NCI-H1048 (cell line): ENCODE data around the gene ANKRD45.
"Not testable (repeated sequence)": the region's sequence is repeated elsewhere in the genome, so short reads cannot be mapped to it uniquely, and the experiment has no call there.

Experiments used
- DNase-seq: peaks from one replicate; lab custom pipeline; 2025; lab: John Stamatoyannopoulos, UW

ANKRD45 gene

DNA sequence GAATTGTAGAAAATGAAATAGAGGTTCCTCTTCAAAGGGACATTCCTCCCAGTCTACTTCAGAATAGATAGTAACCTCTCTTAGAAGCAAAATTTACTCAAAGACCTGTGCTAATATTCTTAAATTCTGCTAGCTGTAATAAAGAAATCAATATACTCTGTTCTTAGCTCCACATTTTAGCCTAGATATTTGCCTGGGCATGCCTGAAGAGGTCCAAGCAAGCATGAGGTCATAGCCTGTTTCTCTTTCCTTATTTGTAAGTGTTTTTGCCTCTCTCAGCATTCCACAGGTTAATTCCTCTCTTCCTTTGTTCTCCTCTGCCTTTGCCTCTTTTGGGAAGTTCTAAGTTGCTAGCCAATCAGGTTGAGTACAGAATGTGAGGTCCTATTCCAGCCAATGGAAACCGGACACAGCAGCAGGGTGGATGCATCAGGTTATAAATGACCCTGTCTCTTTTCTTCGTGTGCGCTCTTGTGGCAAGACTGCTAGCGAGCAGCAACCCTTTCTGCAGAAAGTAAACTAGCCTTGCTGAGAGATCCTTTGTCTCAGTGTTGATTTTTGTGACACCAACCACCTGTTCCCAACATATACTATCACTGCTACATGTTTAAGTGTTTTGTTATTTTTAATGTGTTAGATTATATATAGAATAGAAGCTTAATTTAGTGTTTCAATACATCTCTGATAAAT is 27.1 kb downstream of the ANKRD45 start:
- DNase-seq, result not testable (repeated sequence)

DNA sequence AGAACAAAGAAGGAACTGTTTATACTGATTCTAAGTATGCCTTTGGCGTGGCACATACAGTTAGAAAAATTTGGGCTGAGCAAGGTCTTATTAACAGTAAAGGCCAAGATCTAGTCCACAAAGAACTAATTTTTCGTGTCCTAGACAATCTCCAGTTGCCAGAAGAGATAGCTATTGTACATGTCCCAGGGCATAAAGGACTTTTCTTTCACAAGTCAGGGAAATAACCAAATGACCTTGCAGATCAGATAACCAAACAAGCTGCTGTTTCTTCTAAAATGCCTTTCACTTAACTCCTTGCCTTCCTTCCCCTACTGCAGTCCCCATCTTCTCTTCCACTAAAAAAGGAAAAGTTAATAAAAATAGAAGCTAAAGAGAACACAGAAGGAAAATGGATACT is 30.5 kb downstream of the ANKRD45 start:
- no peak for DNase-seq

GRCh38 chr1:173638043-173639021 is 31.3 kb downstream of the ANKRD45 start:
- no peak for DNase-seq

- not testable (repeated sequence) for DNase-seq
Observed at GRCh38 chr1:173637236-173638042, 32.2 kb downstream of the ANKRD45 start.

- no peak for DNase-seq
Observed at GRCh38 chr1:173635116-173635515, 34.5 kb downstream of the ANKRD45 start, which contains the start of gene TEX50. Gene TEX50, plus strand, starts transcription at chr1:173635338. Its CDS starts 184 bp downstream, at chr1:173635522.

- no peak for DNase-seq
Observed at GRCh38 chr1:173628888-173629287, 40.8 kb downstream of the ANKRD45 start.

GRCh38 chr1:173627269-173627668 is 42.4 kb downstream of the ANKRD45 start:
- DNase-seq, result no peak

DNA sequence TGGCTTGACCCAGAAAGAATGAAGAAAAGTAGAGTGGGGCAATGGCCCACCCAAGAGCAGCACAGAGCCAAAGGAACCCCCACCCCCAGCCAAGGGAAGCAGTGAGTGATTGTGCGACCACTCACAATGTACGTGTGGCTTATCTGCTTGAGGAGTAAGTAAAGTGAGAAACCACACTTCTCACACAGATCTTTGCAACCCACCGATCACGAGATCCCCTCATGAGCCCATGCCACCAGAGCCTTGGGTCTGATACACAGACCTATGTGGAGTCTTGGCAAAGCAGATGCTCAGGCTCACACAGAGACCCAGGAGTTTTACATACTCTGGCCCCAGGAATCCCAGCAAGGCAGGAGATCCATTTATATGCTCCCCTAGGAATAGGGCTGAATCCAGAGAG is 52.8 kb downstream of the ANKRD45 start:
- no peak for DNase-seq

DNA sequence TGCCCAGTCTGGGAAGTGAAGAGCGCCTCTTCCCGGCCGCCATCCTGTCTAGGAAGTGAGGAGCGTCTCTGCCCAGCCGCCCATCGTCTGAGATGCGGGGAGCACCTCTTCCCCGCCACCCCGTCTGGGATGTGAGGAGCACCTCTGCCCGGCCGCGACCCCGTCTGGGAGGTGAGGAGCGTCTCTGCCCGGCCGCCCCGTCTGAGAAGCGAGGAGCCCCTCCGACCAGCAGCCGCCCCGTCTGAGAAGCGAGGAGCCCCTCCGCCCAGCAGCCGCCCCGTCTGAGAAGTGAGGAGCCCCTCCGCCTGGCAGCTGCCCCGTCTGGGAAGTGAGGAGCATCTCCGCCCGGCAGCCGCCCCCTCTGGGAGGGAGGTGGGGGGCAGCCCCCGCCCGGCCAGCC is 56.6 kb downstream of the ANKRD45 start:
- not testable (repeated sequence) for DNase-seq

DNA sequence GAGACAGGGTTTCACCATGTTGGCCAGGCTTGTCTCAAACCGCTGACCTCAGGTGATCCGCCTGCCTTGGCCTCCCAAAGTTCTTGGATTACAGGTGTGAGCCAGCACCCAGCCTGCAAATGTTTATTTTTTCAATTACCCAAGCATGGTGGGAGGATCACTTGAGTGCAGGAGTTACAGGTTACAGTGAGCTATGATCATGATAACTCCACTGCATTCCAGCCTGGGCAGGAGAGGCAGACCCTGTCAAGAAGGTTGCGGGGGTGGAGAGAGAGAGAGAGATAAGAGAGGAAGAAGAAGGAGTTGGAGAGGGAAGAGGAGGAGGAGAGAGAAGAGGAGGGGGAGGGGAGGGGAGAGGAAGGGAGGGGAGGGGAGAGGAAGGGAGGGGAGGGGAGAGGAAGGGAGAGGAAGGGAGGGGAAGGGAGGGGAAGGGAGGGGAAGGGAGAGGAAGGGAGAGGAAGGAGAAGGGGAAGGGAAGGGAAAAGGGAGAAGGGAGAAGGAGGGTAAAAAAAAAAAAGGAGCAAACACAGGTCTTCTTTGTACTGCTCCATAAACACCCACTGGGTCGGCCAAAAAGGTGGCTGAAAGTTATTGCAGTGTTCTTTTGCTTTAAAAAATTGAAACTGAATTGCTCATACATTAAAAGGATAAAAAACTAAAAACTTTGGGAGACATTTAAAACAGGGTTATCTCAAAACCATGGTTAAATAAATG is 61.0 kb downstream of the ANKRD45 start:
- no peak for DNase-seq

- DNase-seq, result no peak
Observed at GRCh38 chr1:173603056-173603591, 66.5 kb downstream of the ANKRD45 start, which contains the start of gene SLC9C2. Gene SLC9C2, minus strand, starts transcription at chr1:173603072. Its CDS starts 1,296 bp downstream, at chr1:173601776.

GRCh38 chr1:173601588-173601987 is 68.1 kb downstream of the ANKRD45 start:
- no peak for DNase-seq

DNA sequence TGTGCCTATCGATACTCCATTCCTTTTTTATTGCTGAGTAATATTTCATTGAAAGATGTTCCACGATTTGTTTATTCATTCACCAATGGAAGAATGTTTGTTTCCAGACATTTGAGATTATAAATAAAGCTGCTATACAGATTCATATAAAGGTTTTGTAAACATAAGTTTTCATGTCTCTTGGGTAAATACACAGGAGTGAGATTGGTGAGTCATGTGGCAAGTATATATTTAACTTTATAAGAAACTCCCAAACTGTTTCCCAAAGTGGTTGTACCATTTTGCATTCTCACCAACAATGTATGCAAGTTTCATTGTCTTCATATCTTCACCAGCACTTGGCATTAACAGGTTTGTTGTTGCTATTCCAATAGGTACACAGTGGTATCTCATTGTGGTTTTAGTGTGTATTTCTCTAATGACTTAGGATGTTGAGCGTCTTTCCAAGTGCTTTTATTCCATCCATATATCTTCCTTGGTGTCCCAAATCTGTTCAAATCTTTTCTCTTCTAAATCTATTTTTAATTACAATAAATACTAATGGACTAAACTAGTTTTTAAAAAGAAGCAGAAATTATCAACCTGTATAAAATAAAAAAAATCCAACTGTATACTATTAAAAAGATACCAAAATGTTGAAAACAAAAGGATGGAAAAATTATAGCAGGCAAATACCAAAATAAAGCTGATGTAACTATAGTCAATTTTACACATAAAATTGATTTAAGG is 73.4 kb downstream of the ANKRD45 start:
- no peak for DNase-seq

GRCh38 chr1:173591138-173591537 is 78.5 kb downstream of the ANKRD45 start:
- not testable (repeated sequence) for DNase-seq

- no peak for DNase-seq
Observed at GRCh38 chr1:173590557-173590956, 79.1 kb downstream of the ANKRD45 start.

DNA sequence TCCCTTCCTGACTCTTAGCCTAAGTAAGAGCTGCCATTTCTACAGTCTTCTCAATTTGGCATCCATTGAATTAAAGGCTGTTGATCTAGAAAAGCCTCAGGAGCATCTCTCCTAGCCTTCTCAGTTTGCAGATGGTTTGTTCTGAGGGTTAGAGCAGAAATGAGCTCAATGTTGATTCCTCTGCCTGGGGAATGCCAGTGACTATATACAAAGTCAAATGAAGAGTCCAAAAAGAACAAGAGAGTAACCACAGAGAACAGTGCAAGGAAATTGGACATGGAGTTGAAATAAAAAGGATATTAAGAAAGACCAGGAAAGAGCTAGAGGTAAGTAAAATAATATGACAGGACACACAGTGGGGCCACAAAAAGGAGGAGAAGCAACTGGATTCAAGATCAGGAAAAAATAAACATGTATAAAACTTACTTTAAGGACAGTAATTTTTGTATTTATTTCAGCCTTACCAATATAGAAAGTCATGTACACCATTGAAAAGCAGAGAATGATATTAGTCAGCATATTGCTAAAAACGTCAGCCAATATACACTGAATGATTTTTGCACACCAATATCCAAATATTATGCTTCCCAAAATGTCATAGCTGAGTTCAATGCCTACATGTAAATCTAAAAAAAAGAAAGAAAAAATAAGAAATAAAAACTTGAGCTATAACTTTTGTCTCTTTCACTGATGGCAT is 88.1 kb downstream of the ANKRD45 start:
- no peak for DNase-seq

- no peak for DNase-seq
Observed at GRCh38 chr1:173580658-173581057, 89.0 kb downstream of the ANKRD45 start.

- DNase-seq, result no peak
Observed at GRCh38 chr1:173580071-173580470, 89.6 kb downstream of the ANKRD45 start.

- DNase-seq, result no peak
Observed at GRCh38 chr1:173573596-173573995, 96.1 kb downstream of the ANKRD45 start.
